ENCODE measurements around the gene VPS13C. TPM values are rescaled to one million over a fixed set of nuclear protein-coding genes. Genes with fewer than 3 reads are reported as not detected.

Gene VPS13C
- total and polyA plus RNA-seq, 7 donors: 7.1 to 34.1 (median 24.8) TPM

DNA sequence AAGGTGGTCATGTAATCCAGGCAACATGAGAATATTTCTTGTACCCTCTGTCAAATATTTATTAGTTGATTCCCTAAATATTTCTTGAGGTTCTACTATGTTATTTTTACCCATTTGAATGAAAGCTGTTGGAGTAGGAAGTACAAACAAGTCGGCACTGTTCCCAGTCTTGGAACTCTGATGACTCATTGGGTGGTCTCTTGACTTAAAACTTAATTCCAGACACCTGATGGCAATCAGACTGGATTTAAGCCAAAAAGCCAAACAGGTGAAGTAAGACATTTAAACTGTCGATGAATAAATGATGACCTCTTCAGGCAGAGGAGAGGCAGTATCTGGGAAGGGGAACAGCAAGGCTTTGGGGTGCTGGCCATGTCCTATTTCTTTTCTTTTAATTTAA, 29.4 kb upstream of the VPS13C start:
- DNase-seq (no peak), ATAC-seq (no peak)
- Histone ChIP-seq H3K27me3 (ENCODE audit: insufficient read depth in 3 of 3, low read length in 2 of 3) (no peaks in the 10 kb centered on the region), H3K27ac (no peak overlapping the region), H3K9me3 (no peaks in the 10 kb centered on the region), H3K4me1 (peaks cover 5% of the 10 kb centered on the region), H3K4me3 (no peak overlapping the region), H3K36me3 (ENCODE audit: insufficient read depth in 1 of 2, low read depth in 1 of 2) (no peaks in the 10 kb centered on the region)
- WGBS, 3 donors: 44 to 54% (median 49%) methylated on average over 2 of the region's 2 CpGs
- no peak for TF ChIP-seq CTCF (IDR thresholded peaks at IDR 0.05)
- intact Hi-C loops (cut with DNase I): no loop called here

DNA sequence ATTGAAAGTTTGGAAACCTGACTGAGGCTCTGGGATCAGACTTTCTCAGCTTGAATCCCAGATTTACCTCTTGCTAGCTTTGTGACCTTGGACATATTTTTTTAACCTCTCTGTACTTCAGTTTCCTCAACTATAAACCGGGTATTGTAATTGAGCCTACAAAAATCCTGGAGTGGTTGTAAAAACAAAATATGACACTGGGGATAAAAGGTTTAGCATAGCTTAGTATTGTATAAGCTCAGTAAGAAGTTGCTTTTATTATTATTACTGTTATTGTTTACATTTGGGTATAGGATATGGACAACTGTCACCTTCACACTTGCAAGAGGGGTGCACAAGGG, 28.1 kb upstream of the VPS13C start:
- 26 to 32% (median 32%) methylated on average over 1 of the region's 1 CpG for WGBS, 3 donors
- intact Hi-C loops (cut with DNase I): no loop called here
- no peak overlapping the region for H3K27ac ChIP-seq

DNA sequence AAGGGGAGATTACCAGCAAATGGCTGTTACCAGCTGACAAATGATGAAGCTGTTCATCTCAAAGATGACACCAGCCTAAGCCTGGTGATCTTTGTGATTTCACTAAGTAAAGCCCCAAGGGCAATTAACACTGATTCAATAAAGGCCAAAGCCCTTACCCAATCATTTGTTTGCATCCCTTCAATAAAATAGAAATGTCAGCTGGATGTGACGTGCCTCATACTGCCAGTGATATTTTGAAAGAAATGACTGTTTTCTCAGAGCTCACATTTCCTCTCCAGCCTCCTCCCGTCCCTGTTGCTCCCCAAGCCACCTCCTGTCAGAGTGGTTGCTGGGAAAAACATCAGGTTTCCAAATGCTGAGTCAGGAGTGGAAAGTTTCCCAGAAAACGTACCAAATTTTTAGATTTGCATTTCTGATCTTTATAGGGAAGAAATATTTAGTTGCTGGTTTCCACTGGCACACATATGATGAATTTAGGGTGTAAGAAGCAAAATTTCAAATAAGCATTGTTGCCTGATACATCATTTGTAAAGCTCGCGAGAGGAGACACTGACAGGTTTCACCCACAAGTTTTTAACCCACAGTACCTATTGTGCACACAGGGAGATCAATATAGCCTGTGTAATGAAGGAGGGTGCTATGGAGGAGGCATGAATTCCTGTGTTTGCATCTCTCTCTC, 27.6 kb upstream of the VPS13C start:
- Histone ChIP-seq H3K27me3 (ENCODE audit: insufficient read depth in 3 of 3, low read length in 2 of 3) (no peaks in the 10 kb centered on the region), H3K4me1 (peaks cover 5% of the 10 kb centered on the region), H3K4me3 (no peak overlapping the region), H3K27ac (no peak overlapping the region), H3K9me3 (no peaks in the 10 kb centered on the region), H3K36me3 (ENCODE audit: insufficient read depth in 1 of 2, low read depth in 1 of 2) (no peaks in the 10 kb centered on the region)
- ATAC-seq: peak in 3 of 4 donors; percentile 43 to 58 (median 51)
- intact Hi-C loops (cut with DNase I): no loop called here
- WGBS, 3 donors: 42 to 55% (median 49%) methylated on average over 5 of the region's 5 CpGs
- DNase-seq: no peak
- no peak for TF ChIP-seq CTCF (IDR thresholded peaks at IDR 0.05)

More for the DNA sequence above, 28.1 kb upstream of the VPS13C start:
- H3K4me3 ChIP-seq: no peak overlapping the region
- ATAC-seq (no peak), DNase-seq (no peak)
- H3K36me3 ChIP-seq (ENCODE audit: insufficient read depth in 1 of 2, low read depth in 1 of 2): no peaks in the 10 kb centered on the region
- H3K27me3 ChIP-seq (ENCODE audit: insufficient read depth in 3 of 3, low read length in 2 of 3): no peaks in the 10 kb centered on the region
- no peaks in the 10 kb centered on the region for H3K9me3 ChIP-seq
- H3K4me1 ChIP-seq: peaks cover 5% of the 10 kb centered on the region
- no peak for TF ChIP-seq CTCF (IDR thresholded peaks at IDR 0.05)

DNA sequence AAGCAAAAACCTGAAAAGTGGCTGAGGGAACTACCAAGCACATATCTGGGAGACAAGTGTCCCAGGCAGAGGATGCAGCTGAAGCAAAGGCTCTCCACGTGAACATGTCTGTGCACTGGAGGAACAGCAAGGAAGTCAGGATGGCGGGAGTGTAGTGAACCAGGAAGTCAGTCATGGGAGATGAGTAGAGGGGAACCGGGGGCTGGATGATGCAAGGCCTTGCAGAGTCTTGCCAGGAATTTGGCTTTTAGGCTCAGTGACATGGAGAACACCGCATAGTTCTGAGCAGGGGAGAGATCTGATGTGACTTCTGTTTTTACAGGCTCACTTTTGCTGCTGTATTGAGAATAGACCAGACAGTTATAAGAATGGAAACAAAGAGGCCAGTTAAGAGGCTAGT, 25.5 kb upstream of the VPS13C start:
- no peaks in the 10 kb centered on the region for H3K36me3 ChIP-seq (ENCODE audit: insufficient read depth in 1 of 2, low read depth in 1 of 2)
- 53 to 66% (median 56%) methylated on average over 4 of the region's 4 CpGs for WGBS, 3 donors
- H3K4me1 ChIP-seq: peaks cover 5% of the 10 kb centered on the region
- H3K27ac ChIP-seq: no peak overlapping the region
- no peaks in the 10 kb centered on the region for H3K9me3 ChIP-seq
- TF ChIP-seq CTCF (IDR thresholded peaks at IDR 0.05): no peak
- H3K27me3 ChIP-seq (ENCODE audit: insufficient read depth in 3 of 3, low read length in 2 of 3): no peaks in the 10 kb centered on the region
- intact Hi-C loops (cut with DNase I): no loop called here
- ATAC-seq (no peak), DNase-seq (no peak)
- no peak overlapping the region for H3K4me3 ChIP-seq

Measured in psoas muscle (tissue), 8 donors.